Embryonic facial prominence (tissue), 1 donor: ENCODE measurements around the gene LRRC74B.

Source experiments
- DNase-seq: peaks from one replicate; pipeline ENCODE4 v3.0.0-alpha.2; 2016; ENCODE audit errors: extremely low spot score

The LRRC74B gene

GRCh38 chr22:21013657-21014201, 32.0 kb upstream of the LRRC74B start:
- no peak for DNase-seq

- no peak for DNase-seq
Observed at GRCh38 chr22:21014202-21014725, 31.5 kb upstream of the LRRC74B start.

- no peak for DNase-seq
Observed at GRCh38 chr22:21014726-21015465, 30.9 kb upstream of the LRRC74B start, which contains the start of gene P2RX6. TSS of gene P2RX6 (plus strand) at chr22:21015165. CDS start at chr22:21015175, 10 bp downstream.

GRCh38 chr22:21015466-21016006, 30.2 kb upstream of the LRRC74B start:
- DNase-seq, result no peak

- no peak for DNase-seq
Observed at GRCh38 chr22:21016644-21017420, 28.9 kb upstream of the LRRC74B start.

- DNase-seq, result no peak
Observed at GRCh38 chr22:21018314-21018713, 27.4 kb upstream of the LRRC74B start.

GRCh38 chr22:21020802-21021429, 24.8 kb upstream of the LRRC74B start:
- DNase-seq, result no peak

- no peak for DNase-seq
Observed at GRCh38 chr22:21022507-21022906, 23.2 kb upstream of the LRRC74B start.

- no peak for DNase-seq
Observed at GRCh38 chr22:21022955-21023614, 22.7 kb upstream of the LRRC74B start.

GRCh38 chr22:21025266-21025665, 20.5 kb upstream of the LRRC74B start:
- DNase-seq, result no peak

- DNase-seq, result no peak
Observed at GRCh38 chr22:21025763-21026755, 19.7 kb upstream of the LRRC74B start.

- no peak for DNase-seq
Observed at GRCh38 chr22:21026783-21027692, 18.7 kb upstream of the LRRC74B start.

- DNase-seq, result no peak
Observed at GRCh38 chr22:21028277-21029251, 17.2 kb upstream of the LRRC74B start.

- no peak for DNase-seq
Observed at GRCh38 chr22:21029486-21030025, 16.2 kb upstream of the LRRC74B start.

GRCh38 chr22:21030032-21030431, 15.7 kb upstream of the LRRC74B start:
- DNase-seq, result no peak

- no peak for DNase-seq
Observed at GRCh38 chr22:21030621-21031544, 14.9 kb upstream of the LRRC74B start.
